Central memory CD4-positive, alpha-beta T cell (primary cell): Measurements from ENCODE around the gene NUMA1.

Source experiments
- DNase-seq: peaks from one replicate; pipeline ENCODE4 v3.0.0; 2022

Gene NUMA1

GRCh38 chr11:72100009-72100408, 19.7 kb upstream of the NUMA1 start:
- no peak for DNase-seq

- no peak for DNase-seq
Observed at GRCh38 chr11:72098741-72099140, 18.4 kb upstream of the NUMA1 start.

GRCh38 chr11:72091292-72091691, 10.9 kb upstream of the NUMA1 start:
- peak; percentile 53 for DNase-seq

- DNase-seq = no peak
Observed at GRCh38 chr11:72088076-72088808, 7.9 kb upstream of the NUMA1 start.

- DNase-seq = no peak
Observed at GRCh38 chr11:72085621-72086351, 5.4 kb upstream of the NUMA1 start.

- DNase-seq = no peak
Observed at GRCh38 chr11:72084965-72085364, 4.6 kb upstream of the NUMA1 start.

- no peak for DNase-seq
Observed at GRCh38 chr11:72084076-72084475, 3.7 kb upstream of the NUMA1 start.

GRCh38 chr11:72083414-72083813, 3.1 kb upstream of the NUMA1 start:
- no peak for DNase-seq

GRCh38 chr11:72081821-72082453, 1.6 kb upstream of the NUMA1 start:
- no peak for DNase-seq

GRCh38 chr11:72081184-72081644, 872 bp upstream of the NUMA1 start:
- no peak for DNase-seq

- DNase-seq = peak; percentile 48
Observed at GRCh38 chr11:72079819-72080325, 470 bp downstream of the NUMA1 start.

- DNase-seq = no peak
Observed at GRCh38 chr11:72078477-72078876, 1.9 kb downstream of the NUMA1 start.

- DNase-seq = no peak
Observed at GRCh38 chr11:72075756-72076155, 4.6 kb downstream of the NUMA1 start.

GRCh38 chr11:72075109-72075508, 5.2 kb downstream of the NUMA1 start:
- no peak for DNase-seq

- no peak for DNase-seq
Observed at GRCh38 chr11:72072348-72072747, 8.0 kb downstream of the NUMA1 start.

GRCh38 chr11:72070491-72070890, 9.9 kb downstream of the NUMA1 start:
- DNase-seq = no peak

- no peak for DNase-seq
Observed at GRCh38 chr11:72069787-72070251, 10.5 kb downstream of the NUMA1 start.

- no peak for DNase-seq
Observed at GRCh38 chr11:72069200-72069599, 11.1 kb downstream of the NUMA1 start.

- DNase-seq = no peak
Observed at GRCh38 chr11:72067676-72068075, 12.7 kb downstream of the NUMA1 start.

GRCh38 chr11:72067266-72067665, 13.1 kb downstream of the NUMA1 start:
- no peak for DNase-seq

- DNase-seq = no peak
Observed at GRCh38 chr11:72066855-72067254, 13.5 kb downstream of the NUMA1 start.

- no peak for DNase-seq
Observed at GRCh38 chr11:72061739-72062396, 18.5 kb downstream of the NUMA1 start.
